ENCODE measurements around the gene SLC27A4.
A peak's percentile ranks its signal among the peaks of the same experiment; 100 is the strongest.

SLC27A4 gene

DNA sequence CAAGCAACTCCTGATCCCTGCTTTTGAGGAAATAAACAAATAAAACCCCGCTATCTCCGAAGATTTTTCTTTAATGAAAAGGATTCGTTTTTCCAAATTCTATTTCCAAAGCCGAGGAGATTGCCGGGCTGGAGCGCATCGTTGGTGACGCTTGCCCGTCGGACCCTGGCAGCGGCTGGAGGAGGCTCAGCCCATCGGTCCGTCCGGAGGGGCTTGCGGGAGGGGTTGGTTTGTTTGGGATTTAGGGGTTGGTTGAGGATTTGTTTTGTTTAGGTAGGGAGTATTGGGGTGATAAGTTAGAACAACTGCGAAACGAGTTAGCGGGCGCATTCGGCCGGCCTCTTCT, 51.6 kb downstream of the SLC27A4 start:
- no peak for DNase-seq (ENCODE audit: low read depth)

GRCh38 chr9:128392302-128393144, 52.2 kb downstream of the SLC27A4 start:
- DNase-seq (ENCODE audit: low read depth), result no peak

GRCh38 chr9:128393145-128393775, 52.9 kb downstream of the SLC27A4 start:
- no peak for DNase-seq (ENCODE audit: low read depth)

DNA sequence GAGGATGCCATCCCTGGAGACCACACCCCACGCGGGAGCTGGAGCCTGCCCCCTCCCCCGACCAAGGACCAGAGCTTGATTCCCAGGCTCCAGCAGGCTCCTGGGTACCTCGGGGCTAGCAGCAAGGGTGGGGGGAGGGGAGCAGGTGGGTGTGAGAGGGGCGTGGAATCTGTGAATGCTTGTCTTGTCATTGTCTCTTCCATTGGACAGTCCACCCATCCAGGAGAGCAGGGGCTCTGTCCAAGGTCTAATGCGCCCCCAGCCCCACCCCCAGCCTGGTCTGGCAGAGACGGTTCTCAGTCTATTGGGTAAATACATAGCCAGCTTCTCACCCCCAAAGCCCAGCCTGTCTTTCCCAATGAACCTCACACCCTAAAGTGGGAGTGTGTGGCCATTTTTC, 53.6 kb downstream of the SLC27A4 start:
- no peak for DNase-seq (ENCODE audit: low read depth)

DNA sequence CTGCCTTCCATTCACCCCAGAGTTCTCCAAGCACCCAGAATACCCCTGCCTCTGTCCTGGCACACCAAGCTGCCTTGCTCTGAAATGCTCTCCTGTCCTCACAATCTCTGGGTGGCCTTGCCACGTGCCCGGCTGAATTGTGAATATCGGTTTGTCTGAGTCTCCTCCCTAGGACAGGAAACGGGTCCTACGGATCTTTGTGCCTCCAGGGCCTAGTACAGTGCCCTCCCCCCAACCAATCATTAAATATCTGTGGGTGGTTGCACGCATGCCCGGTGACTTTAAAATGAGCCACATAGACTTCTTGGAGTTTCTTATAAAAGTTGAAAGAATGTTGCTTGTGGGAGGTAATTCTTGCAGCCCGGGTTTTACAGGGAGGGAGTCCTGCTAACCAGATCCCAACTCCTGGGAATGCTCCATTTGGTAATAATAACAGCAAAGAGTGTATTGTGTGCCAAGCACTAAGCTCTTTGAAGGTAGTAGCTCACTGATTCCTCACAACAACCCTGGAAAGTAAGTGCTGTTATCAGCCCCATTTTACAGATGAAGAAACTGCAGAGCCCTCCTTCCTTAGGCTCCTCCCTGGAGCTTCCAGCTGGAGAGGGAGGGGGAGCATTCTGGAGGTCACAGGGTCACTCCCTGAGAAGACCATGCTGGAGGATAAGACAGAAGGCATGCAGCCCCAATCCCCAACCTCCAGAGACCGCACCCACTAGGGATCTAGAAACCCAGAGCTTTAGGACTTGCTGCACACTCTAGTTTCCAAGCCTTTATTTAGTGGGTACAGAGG, 54.2 kb downstream of the SLC27A4 start:
- peak; percentile 59 for DNase-seq (ENCODE audit: low read depth)

DNA sequence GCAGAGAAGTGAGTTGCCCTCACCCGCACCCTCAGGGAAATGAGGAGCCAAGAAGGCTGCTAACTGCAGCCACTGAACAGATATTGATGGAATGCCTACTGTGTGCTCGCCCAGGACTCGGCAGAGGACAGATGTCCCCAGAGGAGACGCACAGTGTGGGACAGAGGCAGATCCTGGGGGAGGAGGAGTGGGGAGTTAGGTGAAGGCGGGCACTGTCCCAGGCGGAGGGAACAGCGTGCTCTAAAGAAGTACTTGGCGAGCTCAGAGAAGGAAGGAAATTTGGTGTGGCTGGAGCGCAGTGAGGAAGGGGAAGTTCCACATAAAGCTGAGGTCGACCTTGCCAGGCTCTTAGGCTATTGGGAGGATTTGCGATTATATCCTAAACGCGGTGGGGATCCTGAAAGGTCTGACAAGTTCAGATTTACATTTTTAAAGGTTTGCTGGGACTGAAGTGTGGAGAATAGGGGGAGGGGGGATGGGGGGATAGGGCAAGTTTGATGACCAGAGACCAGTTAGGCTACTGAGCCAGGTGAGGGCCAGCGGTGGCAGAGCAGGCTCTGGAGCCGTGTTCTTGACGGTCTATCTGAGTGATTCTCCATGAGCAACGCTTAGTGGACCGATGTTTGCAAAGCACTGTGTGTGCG, 56.8 kb downstream of the SLC27A4 start:
- DNase-seq (ENCODE audit: low read depth), result no peak

DNA sequence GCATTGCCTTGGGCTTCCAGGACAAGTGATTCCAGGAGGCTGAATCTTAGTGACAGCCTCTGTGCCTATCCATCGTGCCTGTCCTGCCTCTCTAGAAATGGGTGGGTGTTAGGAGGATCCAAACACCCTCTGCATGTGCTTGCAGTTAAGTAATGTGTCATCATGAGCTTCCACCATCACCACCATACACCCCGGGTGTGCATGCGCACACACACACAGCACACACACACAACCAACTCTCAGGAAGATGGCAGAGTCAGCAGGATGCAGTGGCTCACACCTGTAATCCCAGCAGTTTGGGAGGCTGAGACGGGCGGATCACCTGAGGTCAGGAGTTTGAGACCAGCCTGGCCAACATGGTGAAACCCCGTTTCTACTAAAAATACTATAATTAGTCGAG, 57.5 kb downstream of the SLC27A4 start:
- no peak for DNase-seq (ENCODE audit: low read depth)

DNA sequence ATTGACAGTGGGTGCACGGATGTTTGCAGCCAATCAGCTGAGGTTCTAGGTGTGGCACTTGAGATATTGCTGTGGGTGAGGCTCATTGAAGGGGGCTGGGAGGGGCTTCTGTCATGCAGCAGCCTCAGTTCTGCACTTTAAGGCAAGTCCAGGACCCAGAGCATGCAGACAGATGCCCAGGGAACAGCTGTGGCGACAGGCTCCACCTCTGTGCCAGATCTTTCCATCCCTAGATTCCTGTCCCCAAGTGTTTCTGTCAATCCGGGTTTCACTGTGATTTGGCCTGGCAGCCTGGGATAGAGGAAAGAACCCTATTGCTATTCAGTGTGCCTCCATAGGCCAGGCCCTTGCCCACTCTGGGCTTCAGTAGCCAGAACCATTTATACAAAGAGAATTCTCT, 59.5 kb downstream of the SLC27A4 start:
- DNase-seq (ENCODE audit: low read depth), result no peak

- no peak for DNase-seq (ENCODE audit: low read depth)
Observed at GRCh38 chr9:128404560-128404959, 64.2 kb downstream of the SLC27A4 start.

DNA sequence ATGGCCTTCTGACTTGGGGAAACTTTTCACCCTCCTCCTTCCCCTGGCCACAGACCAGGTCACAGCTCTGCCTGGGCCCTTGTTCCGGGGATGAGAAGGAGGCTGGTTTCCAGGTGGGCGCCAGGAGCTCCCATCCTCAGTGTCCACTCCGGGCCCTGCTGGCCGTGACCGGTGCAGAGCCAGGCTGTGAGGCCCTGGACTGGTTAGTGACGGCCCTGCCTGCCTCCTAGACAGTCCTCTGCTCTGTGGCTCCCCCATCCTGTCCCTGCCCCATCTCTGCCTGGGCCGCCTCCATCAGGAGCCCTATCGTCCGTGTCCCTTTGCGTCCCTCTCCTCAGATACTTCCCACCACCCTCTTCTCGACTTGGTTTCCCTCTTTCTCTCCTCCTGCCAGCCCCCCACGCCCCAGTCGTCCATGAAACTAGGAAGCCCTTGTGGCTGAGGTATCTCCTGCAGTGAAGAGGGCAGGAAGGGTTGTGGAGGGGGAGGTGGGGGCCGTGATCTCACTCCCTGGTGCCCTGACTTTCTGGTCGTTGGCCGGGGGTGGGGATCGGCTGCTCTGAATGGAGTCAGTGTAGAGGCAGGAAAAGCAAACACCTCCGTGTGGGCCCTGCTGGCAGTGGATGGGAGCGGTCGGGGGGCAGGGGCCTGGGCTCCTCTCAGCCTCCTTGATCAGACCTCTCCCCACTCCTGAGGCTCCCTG, 64.9 kb downstream of the SLC27A4 start:
- no peak for DNase-seq (ENCODE audit: low read depth)

DNA sequence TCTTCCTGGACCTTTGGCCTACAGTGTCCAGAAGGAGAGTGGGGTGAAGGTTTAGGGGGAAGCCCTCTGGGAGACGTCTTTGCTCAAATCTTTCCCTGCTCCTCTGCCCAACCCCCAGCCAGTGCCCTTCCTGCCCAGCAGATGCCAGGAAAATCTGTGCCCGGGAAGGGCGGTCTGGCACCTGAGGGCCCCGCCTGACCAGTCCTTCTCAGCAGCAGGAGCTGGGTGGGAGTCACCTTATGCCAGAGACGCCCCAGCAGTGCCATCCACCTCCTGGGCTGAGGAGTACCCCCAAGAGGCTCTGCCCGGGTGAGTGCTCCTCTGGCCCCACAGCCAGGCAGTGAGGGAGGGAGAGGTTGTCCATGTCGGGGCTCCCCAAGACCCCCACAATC, 65.4 kb downstream of the SLC27A4 start:
- no peak for DNase-seq (ENCODE audit: low read depth)

DNA sequence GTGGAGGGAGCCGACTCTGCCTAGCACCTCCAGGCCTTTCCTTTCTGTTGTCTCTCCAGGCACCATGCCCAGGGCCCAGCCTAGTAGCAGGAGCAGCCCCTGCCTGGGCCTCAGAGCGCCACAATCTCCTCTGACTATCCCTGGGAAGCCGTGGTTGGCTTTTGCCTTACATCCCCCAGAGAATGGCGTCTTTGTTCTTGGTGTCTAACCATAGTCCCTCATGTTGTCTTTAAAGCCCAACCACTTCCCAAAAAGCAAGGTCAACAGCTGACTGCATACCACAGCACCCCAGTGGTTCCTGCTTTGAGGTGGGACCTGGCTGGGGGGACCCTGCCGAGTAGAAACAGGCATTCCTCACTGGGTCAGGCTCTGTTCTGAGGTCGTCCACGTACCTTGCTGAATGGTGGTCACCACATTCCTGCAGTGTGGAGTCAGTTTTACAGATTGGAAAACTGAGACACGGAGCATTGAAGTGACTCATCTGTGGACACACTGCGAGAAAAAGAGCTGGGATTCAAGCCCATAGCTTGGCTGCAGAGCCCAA, 66.6 kb downstream of the SLC27A4 start:
- peak; percentile 56 for DNase-seq (ENCODE audit: low read depth)

- no peak for DNase-seq (ENCODE audit: low read depth)
Observed at GRCh38 chr9:128408963-128409431, 68.7 kb downstream of the SLC27A4 start.

DNA sequence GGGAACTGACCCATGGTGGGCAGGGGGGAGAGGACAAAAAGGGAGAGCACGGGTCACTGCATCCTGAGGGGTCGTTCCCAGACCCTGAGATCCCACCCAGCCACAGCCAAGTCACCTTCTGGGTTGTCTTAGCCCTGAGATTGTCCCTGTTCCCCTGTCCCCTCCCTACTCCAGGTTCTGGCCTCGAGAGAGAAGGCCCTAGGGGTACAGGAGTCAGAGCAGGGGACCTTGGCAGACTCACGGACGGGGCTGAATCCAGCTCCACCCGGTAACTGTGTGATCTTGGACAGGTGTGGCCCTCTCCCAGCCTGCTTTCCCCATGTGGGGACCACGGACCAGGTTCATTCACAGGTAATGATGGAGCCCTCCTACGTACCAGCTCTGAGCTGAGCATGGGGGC, 69.1 kb downstream of the SLC27A4 start:
- no peak for DNase-seq (ENCODE audit: low read depth)

DNA sequence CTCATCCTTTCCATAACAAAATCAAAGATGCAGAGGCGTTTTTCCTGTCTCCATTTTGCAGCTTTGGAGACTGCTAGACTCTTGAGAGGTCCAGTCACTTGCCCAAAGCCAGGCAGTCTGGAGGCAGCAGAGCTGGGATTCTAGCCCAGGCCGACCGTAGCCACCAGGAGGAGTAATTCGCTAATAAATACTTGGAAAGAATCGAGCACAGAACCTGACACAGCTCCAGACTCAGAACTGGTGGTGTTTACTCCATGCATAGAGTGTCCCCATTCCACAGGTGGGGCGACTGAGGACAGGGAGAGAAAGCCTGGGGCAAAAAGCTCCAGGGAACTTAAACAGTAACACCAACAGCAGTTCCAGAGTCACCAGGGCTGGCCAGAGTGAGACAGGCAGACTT, 69.7 kb downstream of the SLC27A4 start:
- peak; percentile 41 for DNase-seq (ENCODE audit: low read depth)
